ENCODE results near the gene PPP1R9A.
"Not testable (repeated sequence)": the region's sequence is repeated elsewhere in the genome, so short reads cannot be mapped to it uniquely, and the experiment has no call there.

PPP1R9A gene

GRCh38 chr7:94980418-94981142 lies 73.2 kb downstream of the PPP1R9A start:
- DNase-seq (ENCODE audit: low read depth), result no peak

- no peak for DNase-seq (ENCODE audit: low read depth)
Measured at GRCh38 chr7:94995921-94996320, 88.5 kb downstream of the PPP1R9A start.

GRCh38 chr7:94996369-94996768 lies 89.0 kb downstream of the PPP1R9A start:
- no peak for DNase-seq (ENCODE audit: low read depth)

- DNase-seq (ENCODE audit: low read depth), result no peak
Measured at GRCh38 chr7:94997547-94997946, 90.2 kb downstream of the PPP1R9A start.

GRCh38 chr7:94998266-94999068 lies 91.1 kb downstream of the PPP1R9A start:
- DNase-seq (ENCODE audit: low read depth), result no peak

- DNase-seq (ENCODE audit: low read depth), result no peak
Measured at GRCh38 chr7:94999069-94999351, 91.6 kb downstream of the PPP1R9A start.

- DNase-seq (ENCODE audit: low read depth), result not testable (repeated sequence)
Measured at GRCh38 chr7:94999601-95000000, 92.2 kb downstream of the PPP1R9A start.

GRCh38 chr7:95001258-95001657 lies 93.9 kb downstream of the PPP1R9A start:
- no peak for DNase-seq (ENCODE audit: low read depth)

- DNase-seq (ENCODE audit: low read depth), result no peak
Measured at GRCh38 chr7:95001815-95002561, 94.6 kb downstream of the PPP1R9A start.

GRCh38 chr7:95002775-95003174 lies 95.4 kb downstream of the PPP1R9A start:
- no peak for DNase-seq (ENCODE audit: low read depth)

- no peak for DNase-seq (ENCODE audit: low read depth)
Measured at GRCh38 chr7:95004618-95005247, 97.3 kb downstream of the PPP1R9A start.

- no peak for DNase-seq (ENCODE audit: low read depth)
Measured at GRCh38 chr7:95006010-95006409, 98.6 kb downstream of the PPP1R9A start.

- DNase-seq (ENCODE audit: low read depth), result not testable (repeated sequence)
Measured at GRCh38 chr7:95008773-95009172, 101.4 kb downstream of the PPP1R9A start.

- no peak for DNase-seq (ENCODE audit: low read depth)
Measured at GRCh38 chr7:95011146-95011928, 103.9 kb downstream of the PPP1R9A start.

- no peak for DNase-seq (ENCODE audit: low read depth)
Measured at GRCh38 chr7:95011995-95012394, 104.6 kb downstream of the PPP1R9A start.

- DNase-seq (ENCODE audit: low read depth), result no peak
Measured at GRCh38 chr7:95018021-95018420, 110.6 kb downstream of the PPP1R9A start.

- no peak for DNase-seq (ENCODE audit: low read depth)
Measured at GRCh38 chr7:95026018-95026417, 118.6 kb downstream of the PPP1R9A start.

- DNase-seq (ENCODE audit: low read depth), result no peak
Measured at GRCh38 chr7:95026421-95027072, 119.2 kb downstream of the PPP1R9A start.

- DNase-seq (ENCODE audit: low read depth), result no peak
Measured at GRCh38 chr7:95027234-95027872, 120.0 kb downstream of the PPP1R9A start.

- no peak for DNase-seq (ENCODE audit: low read depth)
Measured at GRCh38 chr7:95028683-95029082, 121.3 kb downstream of the PPP1R9A start.

GRCh38 chr7:95035295-95035694 lies 127.9 kb downstream of the PPP1R9A start:
- no peak for DNase-seq (ENCODE audit: low read depth)
